ENCODE data around the gene ATP8B3. TPM values are rescaled to one million over a fixed set of nuclear protein-coding genes. Genes with fewer than 3 reads are reported as not detected.

Gene ATP8B3
- total and polyA plus RNA-seq, 7 donors = 0.06 to 0.30 (median 0.17) TPM; not detected in 1

- H3K4me1 ChIP-seq = peaks cover 41% of the 10 kb centered on the region
- no peaks in the 10 kb centered on the region for H3K36me3 ChIP-seq (ENCODE audit: insufficient read depth in 1 of 2, low read depth in 1 of 2)
- intact Hi-C loops (cut with DNase I) = no loop called here
- TF ChIP-seq, protein P1, sequence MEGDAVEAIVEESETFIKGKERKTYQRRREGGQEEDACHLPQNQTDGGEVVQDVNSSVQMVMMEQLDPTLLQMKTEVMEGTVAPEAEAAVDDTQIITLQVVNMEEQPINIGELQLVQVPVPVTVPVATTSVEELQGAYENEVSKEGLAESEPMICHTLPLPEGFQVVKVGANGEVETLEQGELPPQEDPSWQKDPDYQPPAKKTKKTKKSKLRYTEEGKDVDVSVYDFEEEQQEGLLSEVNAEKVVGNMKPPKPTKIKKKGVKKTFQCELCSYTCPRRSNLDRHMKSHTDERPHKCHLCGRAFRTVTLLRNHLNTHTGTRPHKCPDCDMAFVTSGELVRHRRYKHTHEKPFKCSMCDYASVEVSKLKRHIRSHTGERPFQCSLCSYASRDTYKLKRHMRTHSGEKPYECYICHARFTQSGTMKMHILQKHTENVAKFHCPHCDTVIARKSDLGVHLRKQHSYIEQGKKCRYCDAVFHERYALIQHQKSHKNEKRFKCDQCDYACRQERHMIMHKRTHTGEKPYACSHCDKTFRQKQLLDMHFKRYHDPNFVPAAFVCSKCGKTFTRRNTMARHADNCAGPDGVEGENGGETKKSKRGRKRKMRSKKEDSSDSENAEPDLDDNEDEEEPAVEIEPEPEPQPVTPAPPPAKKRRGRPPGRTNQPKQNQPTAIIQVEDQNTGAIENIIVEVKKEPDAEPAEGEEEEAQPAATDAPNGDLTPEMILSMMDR (IDR thresholded peaks at IDR 0.05) = peak; percentile 90
- peak within 1 kb of the TSS; percentile 88 for H3K4me3 ChIP-seq
- peak; percentile 90 to 94 (median 92) for ATAC-seq
- H3K9me3 ChIP-seq = no peaks in the 10 kb centered on the region
- DNase-seq = peak; percentile 96 to 97
- peak within 1 kb of the TSS; percentile 99 for H3K27ac ChIP-seq
- WGBS, 3 donors = 2 to 3% (median 2%) methylated on average over 45 to 60 of the region's 60 CpGs
- peaks cover 0 to 16% (median 2%) of the 10 kb centered on the region in 3 donors for H3K27me3 ChIP-seq (ENCODE audit: insufficient read depth in 3 of 3, low read length in 2 of 3)
Observed at GRCh38 chr19:1848399-1849131, 36.5 kb upstream of the ATP8B3 start, which contains the start of gene REXO1. Gene REXO1, minus strand, starts transcription at chr19:1848483. Its CDS starts 125 bp downstream, at chr19:1848358.

GRCh38 chr19:1847684-1848398 is 35.8 kb upstream of the ATP8B3 start:
- peak in 1 of 4 donors; percentile 4 for ATAC-seq
- peaks cover 0 to 16% (median 2%) of the 10 kb centered on the region in 3 donors for H3K27me3 ChIP-seq (ENCODE audit: insufficient read depth in 3 of 3, low read length in 2 of 3)
- H3K27ac ChIP-seq = peak overlapping the region; percentile 99
- TF ChIP-seq, protein P1 (IDR thresholded peaks at IDR 0.05) = no peak
- peak overlapping the region; percentile 88 for H3K4me3 ChIP-seq
- H3K36me3 ChIP-seq (ENCODE audit: insufficient read depth in 1 of 2, low read depth in 1 of 2) = no peaks in the 10 kb centered on the region
- intact Hi-C loops (cut with DNase I) = no loop called here
- peak in 1 of 2 donors; percentile 40 for DNase-seq
- 0% methylated on average over 43 to 72 of the region's 72 CpGs for WGBS, 3 donors
- peaks cover 44% of the 10 kb centered on the region for H3K4me1 ChIP-seq
- H3K9me3 ChIP-seq = no peaks in the 10 kb centered on the region

DNA sequence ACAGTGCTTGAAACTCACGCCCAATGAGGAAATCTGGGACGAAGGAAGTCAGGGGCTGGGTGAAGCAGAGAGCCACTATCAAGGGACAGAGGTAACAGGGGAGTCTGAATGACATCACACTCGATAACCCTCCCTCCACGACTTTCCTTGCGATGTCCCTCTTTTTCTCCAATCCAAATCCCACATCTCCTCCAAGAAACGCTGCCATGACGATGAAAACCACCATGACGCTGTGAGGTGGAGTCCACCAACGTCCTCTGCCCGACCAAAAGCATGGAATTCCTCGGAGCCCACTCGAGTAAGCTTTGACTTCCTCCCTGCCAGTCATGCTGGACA is 35.2 kb upstream of the ATP8B3 start:
- intact Hi-C loops (cut with DNase I) = no loop called here
- 6 to 8% (median 7%) methylated on average over 12 of the region's 12 CpGs for WGBS, 3 donors
- peak overlapping the region; percentile 99 for H3K27ac ChIP-seq

GRCh38 chr19:1846517-1847204 is 34.6 kb upstream of the ATP8B3 start:
- WGBS, 3 donors = 53 to 64% (median 61%) methylated on average over 29 of the region's 29 CpGs
- H3K4me3 ChIP-seq = peak overlapping the region; percentile 88
- H3K36me3 ChIP-seq (ENCODE audit: insufficient read depth in 1 of 2, low read depth in 1 of 2) = no peaks in the 10 kb centered on the region
- H3K27ac ChIP-seq = no peak overlapping the region
- ATAC-seq (no peak), DNase-seq (peak in 1 of 2 donors; percentile 13)
- H3K4me1 ChIP-seq = peaks cover 54% of the 10 kb centered on the region
- H3K9me3 ChIP-seq = no peaks in the 10 kb centered on the region
- peaks cover 0 to 5% (median under 1%) of the 10 kb centered on the region in 3 donors for H3K27me3 ChIP-seq (ENCODE audit: insufficient read depth in 3 of 3, low read length in 2 of 3)
- intact Hi-C loops (cut with DNase I) = no loop called here
- TF ChIP-seq, protein P1 (IDR thresholded peaks at IDR 0.05) = no peak

More for the DNA sequence above, 35.2 kb upstream of the ATP8B3 start:
- H3K36me3 ChIP-seq (ENCODE audit: insufficient read depth in 1 of 2, low read depth in 1 of 2) = no peaks in the 10 kb centered on the region
- H3K4me1 ChIP-seq = peaks cover 49% of the 10 kb centered on the region
- no peak for ATAC-seq
- no peaks in the 10 kb centered on the region for H3K9me3 ChIP-seq
- H3K4me3 ChIP-seq = peak overlapping the region; percentile 88
- H3K27me3 ChIP-seq (ENCODE audit: insufficient read depth in 3 of 3, low read length in 2 of 3) = peaks cover 0 to 10% (median 2%) of the 10 kb centered on the region in 3 donors
- DNase-seq = no peak
- TF ChIP-seq, protein P1 (IDR thresholded peaks at IDR 0.05) = no peak
